ENCODE data around the gene AHNAK.

AHNAK gene

DNA sequence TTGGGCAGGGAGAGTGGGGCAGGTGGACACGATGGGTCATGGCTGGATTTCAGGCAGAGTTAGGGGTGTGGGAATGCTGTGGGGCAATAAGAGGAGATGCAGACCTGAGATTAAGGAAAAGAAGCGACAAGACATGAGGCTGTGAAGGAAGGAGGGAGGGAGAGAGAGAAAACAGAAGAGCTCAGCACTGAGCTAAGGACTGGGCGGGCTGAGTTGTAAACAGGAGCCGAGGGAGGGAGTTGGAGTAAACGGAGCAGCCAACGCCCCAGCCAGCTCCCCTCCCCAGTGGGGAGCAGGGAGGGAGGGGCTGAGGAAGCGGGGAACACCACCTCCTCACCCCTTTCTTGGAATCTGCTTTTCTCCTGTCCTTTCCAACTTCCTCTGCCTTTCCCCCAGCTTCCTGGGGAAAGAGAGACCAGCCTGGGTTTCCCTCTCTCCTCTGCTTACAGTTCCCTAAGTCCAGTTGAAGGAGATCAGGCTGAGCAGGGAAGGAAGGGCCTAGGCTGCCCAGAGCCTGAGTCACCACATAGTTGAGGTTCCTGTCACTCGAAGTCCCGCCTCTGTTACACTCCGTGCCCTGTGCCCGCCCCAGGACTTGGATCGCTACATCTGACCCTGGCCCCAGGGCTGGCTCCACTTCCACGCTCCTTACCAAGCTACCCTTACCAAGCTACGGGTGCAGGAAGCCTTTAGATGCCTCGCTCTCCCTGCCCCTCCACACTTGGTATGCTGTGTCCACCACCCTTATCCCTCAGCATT lies 6.7 kb upstream of the AHNAK start (continued):
- TF ChIP-seq ZIC2 (tag by site-specific recombination; IDR thresholded peaks at IDR 0.05) = no peak
- TF ChIP-seq IKZF3 (tag by site-specific recombination; IDR thresholded peaks at IDR 0.05) = peak; percentile 68
- no peak for TF ChIP-seq OVOL3 (tag by site-specific recombination; IDR thresholded peaks at IDR 0.05)
- no peak for TF ChIP-seq ZNF624 (tag by site-specific recombination; IDR thresholded peaks at IDR 0.05)
- TF ChIP-seq ZNF350 (tag by site-specific recombination; IDR thresholded peaks at IDR 0.05) = no peak
- peak; percentile 61; the same call in 1 of the 2 replicates for TF ChIP-seq WT1 (tag by site-specific recombination; IDR thresholded peaks at IDR 0.05)
- TF ChIP-seq ZNF311 (tag by site-specific recombination; IDR thresholded peaks at IDR 0.05; ENCODE audit: borderline replicate concordance) = no peak
- TF ChIP-seq, protein P1, sequence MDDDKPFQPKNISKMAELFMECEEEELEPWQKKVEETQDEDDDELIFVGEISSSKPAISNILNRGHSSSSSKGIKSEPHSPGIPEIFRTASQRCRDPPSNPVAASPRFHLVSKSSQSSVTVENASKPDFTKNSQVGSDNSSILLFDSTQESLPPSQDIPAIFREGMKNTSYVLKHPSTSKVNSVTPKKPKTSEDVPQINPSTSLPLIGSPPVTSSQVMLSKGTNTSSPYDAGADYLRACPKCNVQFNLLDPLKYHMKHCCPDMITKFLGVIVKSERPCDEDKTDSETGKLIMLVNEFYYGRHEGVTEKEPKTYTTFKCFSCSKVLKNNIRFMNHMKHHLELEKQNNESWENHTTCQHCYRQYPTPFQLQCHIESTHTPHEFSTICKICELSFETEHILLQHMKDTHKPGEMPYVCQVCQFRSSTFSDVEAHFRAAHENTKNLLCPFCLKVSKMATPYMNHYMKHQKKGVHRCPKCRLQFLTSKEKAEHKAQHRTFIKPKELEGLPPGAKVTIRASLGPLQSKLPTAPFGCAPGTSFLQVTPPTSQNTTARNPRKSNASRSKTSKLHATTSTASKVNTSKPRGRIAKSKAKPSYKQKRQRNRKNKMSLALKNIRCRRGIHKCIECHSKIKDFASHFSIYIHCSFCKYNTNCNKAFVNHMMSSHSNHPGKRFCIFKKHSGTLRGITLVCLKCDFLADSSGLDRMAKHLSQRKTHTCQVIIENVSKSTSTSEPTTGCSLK (tag by site-specific recombination; IDR thresholded peaks at IDR 0.05) = no peak
- TF ChIP-seq ZNF48 (tag by site-specific recombination; IDR thresholded peaks at IDR 0.05) = no peak
- TF ChIP-seq, protein P2, sequence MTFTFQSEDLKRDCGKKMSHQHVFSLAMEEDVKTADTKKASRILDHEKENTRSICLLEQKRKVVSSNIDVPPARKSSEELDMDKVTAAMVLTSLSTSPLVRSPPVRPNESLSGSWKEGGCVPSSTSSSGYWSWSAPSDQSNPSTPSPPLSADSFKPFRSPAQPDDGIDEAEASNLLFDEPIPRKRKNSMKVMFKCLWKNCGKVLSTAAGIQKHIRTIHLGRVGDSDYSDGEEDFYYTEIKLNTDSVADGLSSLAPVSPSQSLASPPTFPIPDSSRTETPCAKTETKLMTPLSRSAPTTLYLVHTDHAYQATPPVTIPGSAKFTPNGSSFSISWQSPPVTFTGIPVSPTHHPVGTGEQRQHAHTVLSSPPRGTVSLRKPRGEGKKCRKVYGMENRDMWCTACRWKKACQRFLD (tag by site-specific recombination; IDR thresholded peaks at IDR 0.05) = no peak
- 0 out of 2 replicates have a peak, but pooled peaks have one; percentile 27 for TF ChIP-seq ZNF2 (tag by site-specific recombination; IDR thresholded peaks at IDR 0.05)
- TF ChIP-seq ZNF324 (tag by site-specific recombination; IDR thresholded peaks at IDR 0.05) = no peak
- peak; percentile 100 for TF ChIP-seq ZNF341 (tag by site-specific recombination; IDR thresholded peaks at IDR 0.05; ENCODE audit: low read depth)
- no peak for TF ChIP-seq ZNF114 (tag by site-specific recombination; IDR thresholded peaks at IDR 0.05)
- TF ChIP-seq, protein P3, sequence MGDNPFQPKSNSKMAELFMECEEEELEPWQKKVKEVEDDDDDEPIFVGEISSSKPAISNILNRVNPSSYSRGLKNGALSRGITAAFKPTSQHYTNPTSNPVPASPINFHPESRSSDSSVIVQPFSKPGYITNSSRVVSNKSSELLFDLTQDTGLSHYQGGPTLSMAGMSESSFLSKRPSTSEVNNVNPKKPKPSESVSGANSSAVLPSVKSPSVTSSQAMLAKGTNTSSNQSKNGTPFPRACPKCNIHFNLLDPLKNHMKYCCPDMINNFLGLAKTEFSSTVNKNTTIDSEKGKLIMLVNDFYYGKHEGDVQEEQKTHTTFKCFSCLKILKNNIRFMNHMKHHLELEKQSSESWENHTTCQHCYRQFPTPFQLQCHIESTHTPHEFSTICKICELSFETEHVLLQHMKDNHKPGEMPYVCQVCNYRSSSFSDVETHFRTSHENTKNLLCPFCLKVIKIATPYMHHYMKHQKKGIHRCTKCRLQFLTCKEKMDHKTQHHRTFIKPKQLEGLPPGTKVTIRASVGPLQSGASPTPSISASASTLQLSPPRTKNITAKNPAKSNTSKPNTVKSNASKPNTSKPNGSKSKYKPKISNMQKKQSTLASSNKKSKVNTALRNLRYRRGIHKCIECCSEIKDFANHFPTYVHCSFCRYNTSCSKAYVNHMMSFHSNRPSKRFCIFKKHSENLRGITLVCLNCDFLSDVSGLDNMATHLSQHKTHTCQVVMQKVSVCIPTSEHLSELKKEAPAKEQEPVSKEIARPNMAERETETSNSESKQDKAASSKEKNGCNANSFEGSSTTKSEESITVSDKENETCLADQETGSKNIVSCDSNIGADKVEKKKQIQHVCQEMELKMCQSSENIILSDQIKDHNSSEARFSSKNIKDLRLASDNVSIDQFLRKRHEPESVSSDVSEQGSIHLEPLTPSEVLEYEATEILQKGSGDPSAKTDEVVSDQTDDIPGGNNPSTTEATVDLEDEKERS (tag by site-specific recombination; IDR thresholded peaks at IDR 0.05) = no peak
- no peak for TF ChIP-seq SCRT1 (tag by site-specific recombination; IDR thresholded peaks at IDR 0.05; ENCODE audit: borderline replicate concordance)
- TF ChIP-seq ZBTB48 (tag by site-specific recombination; IDR thresholded peaks at IDR 0.05) = peak; percentile 66
- TF ChIP-seq OSR2 (tag by site-specific recombination; IDR thresholded peaks at IDR 0.05) = no peak
- TF ChIP-seq, protein P4, sequence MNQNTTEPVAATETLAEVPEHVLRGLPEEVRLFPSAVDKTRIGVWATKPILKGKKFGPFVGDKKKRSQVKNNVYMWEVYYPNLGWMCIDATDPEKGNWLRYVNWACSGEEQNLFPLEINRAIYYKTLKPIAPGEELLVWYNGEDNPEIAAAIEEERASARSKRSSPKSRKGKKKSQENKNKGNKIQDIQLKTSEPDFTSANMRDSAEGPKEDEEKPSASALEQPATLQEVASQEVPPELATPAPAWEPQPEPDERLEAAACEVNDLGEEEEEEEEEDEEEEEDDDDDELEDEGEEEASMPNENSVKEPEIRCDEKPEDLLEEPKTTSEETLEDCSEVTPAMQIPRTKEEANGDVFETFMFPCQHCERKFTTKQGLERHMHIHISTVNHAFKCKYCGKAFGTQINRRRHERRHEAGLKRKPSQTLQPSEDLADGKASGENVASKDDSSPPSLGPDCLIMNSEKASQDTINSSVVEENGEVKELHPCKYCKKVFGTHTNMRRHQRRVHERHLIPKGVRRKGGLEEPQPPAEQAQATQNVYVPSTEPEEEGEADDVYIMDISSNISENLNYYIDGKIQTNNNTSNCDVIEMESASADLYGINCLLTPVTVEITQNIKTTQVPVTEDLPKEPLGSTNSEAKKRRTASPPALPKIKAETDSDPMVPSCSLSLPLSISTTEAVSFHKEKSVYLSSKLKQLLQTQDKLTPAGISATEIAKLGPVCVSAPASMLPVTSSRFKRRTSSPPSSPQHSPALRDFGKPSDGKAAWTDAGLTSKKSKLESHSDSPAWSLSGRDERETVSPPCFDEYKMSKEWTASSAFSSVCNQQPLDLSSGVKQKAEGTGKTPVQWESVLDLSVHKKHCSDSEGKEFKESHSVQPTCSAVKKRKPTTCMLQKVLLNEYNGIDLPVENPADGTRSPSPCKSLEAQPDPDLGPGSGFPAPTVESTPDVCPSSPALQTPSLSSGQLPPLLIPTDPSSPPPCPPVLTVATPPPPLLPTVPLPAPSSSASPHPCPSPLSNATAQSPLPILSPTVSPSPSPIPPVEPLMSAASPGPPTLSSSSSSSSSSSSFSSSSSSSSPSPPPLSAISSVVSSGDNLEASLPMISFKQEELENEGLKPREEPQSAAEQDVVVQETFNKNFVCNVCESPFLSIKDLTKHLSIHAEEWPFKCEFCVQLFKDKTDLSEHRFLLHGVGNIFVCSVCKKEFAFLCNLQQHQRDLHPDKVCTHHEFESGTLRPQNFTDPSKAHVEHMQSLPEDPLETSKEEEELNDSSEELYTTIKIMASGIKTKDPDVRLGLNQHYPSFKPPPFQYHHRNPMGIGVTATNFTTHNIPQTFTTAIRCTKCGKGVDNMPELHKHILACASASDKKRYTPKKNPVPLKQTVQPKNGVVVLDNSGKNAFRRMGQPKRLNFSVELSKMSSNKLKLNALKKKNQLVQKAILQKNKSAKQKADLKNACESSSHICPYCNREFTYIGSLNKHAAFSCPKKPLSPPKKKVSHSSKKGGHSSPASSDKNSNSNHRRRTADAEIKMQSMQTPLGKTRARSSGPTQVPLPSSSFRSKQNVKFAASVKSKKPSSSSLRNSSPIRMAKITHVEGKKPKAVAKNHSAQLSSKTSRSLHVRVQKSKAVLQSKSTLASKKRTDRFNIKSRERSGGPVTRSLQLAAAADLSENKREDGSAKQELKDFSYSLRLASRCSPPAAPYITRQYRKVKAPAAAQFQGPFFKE (tag by site-specific recombination; IDR thresholded peaks at IDR 0.05; ENCODE audit: borderline replicate concordance) = no peak
- no peak for TF ChIP-seq ZNF830 (tag by site-specific recombination; IDR thresholded peaks at IDR 0.05; ENCODE audit: low read depth)
- no peak for TF ChIP-seq GLI4 (tag by site-specific recombination; IDR thresholded peaks at IDR 0.05)
- no peak for TF ChIP-seq ZNF747 (tag by site-specific recombination; IDR thresholded peaks at IDR 0.05)
- no peak for TF ChIP-seq ZNF658 (tag by site-specific recombination; IDR thresholded peaks at IDR 0.05)
- TF ChIP-seq ZNF16 (tag by site-specific recombination; IDR thresholded peaks at IDR 0.05; ENCODE audit: low read depth) = no peak
- no peak for TF ChIP-seq ZNF473 (tag by site-specific recombination; IDR thresholded peaks at IDR 0.05)
- TF ChIP-seq ZNF426 (tag by site-specific recombination; IDR thresholded peaks at IDR 0.05) = no peak
- no peak for TF ChIP-seq ZNF140 (tag by site-specific recombination; IDR thresholded peaks at IDR 0.05)
- TF ChIP-seq ZNF169 (tag by site-specific recombination; IDR thresholded peaks at IDR 0.05) = no peak
- TF ChIP-seq ZNF660 (tag by site-specific recombination; IDR thresholded peaks at IDR 0.05) = 0 out of 2 replicates have a peak, but pooled peaks have one; percentile 42

Measured in HEK293 (cell line).